ENCODE results near the gene C10orf90. TPM values are rescaled to one million over a fixed set of nuclear protein-coding genes. Genes with fewer than 3 reads are reported as not detected.

Gene C10orf90
- total and polyA plus RNA-seq, 2 of the 8 experiments (the other 6 are each of a cell fraction or from before 2014, with no cell fraction given) = 0.21 TPM; not detected in 1

GRCh38 chr10:126468876-126469643 lies 201.4 kb downstream of the C10orf90 start:
- Histone ChIP-seq H2BK12ac (ENCODE audit: low read depth, low read length) (no peak overlapping the region), H3K9ac (replicated peaks in 1 of 4; ENCODE audit: extremely low read depth in 1 of 4, low read depth in 3 of 4, low read length in 3 of 4) (no peak overlapping the region), H2BK15ac (ENCODE audit: low read length) (no peak overlapping the region), H2BK20ac (ENCODE audit: low read length) (no peak overlapping the region), H3K36me3 (ENCODE audit: control insufficient read depth in 2 of 4, insufficient read depth in 4 of 4, low read length in 3 of 4) (no peaks in the 10 kb centered on the region), H4K8ac (ENCODE audit: extremely low read depth, insufficient read depth, low read length) (no peak overlapping the region), H3K9me3 (ENCODE audit: insufficient read depth in 2 of 2, low read depth in 1 of 2, low read length in 1 of 2) (no peaks in the 10 kb centered on the region), H3K4me3 (ENCODE audit: extremely low read depth in 1 of 4, insufficient read depth in 2 of 4, low read depth in 3 of 4, low read length in 4 of 4) (no peak overlapping the region), H3K79me1 (ENCODE audit: low read depth, low read length) (no peaks in the 10 kb centered on the region), H3K23me2 (ENCODE audit: low read depth, low read length) (no peaks in the 10 kb centered on the region), H3K27me3 (replicated peaks in 1 of 4; ENCODE audit: control insufficient read depth in 3 of 4, extremely low read depth in 1 of 4, insufficient read depth in 3 of 4, low read length in 3 of 4) (no peaks in the 10 kb centered on the region), H3K4ac (replicated peaks; ENCODE audit: insufficient read length, low read depth, low read length) (no peak overlapping the region), H4K91ac (replicated peaks; ENCODE audit: insufficient read length, low read length) (no peak overlapping the region), H3K18ac (ENCODE audit: extremely low read depth, low read length) (no peak overlapping the region), H2BK120ac (replicated peaks; ENCODE audit: low read depth, low read length) (no peak overlapping the region), H3K56ac (replicated peaks; ENCODE audit: insufficient read length, low read depth, low read length) (no peak overlapping the region), H3K23ac (ENCODE audit: insufficient read length) (no peak overlapping the region), H3K79me2 (ENCODE audit: control insufficient read depth in 1 of 2, insufficient read depth in 2 of 2, low read length in 2 of 2) (no peaks in the 10 kb centered on the region), H4K20me1 (replicated peaks in 1 of 2; ENCODE audit: control insufficient read depth in 1 of 2, insufficient read depth in 2 of 2, low read length in 2 of 2) (no peaks in the 10 kb centered on the region), H4K5ac (ENCODE audit: insufficient read length, low read depth, low read length) (no peak overlapping the region), H2BK5ac (ENCODE audit: low read depth, low read length) (no peak overlapping the region), H3K27ac (ENCODE audit: low read depth, low read length) (no peak overlapping the region), H3K14ac (ENCODE audit: insufficient read length) (no peak overlapping the region), H3K4me1 (replicated peaks in 1 of 4; ENCODE audit: control insufficient read depth in 3 of 4, insufficient read depth in 4 of 4, low read length in 3 of 4) (0 out of 7 replicates have a peak, but pooled peaks cover 0 to 4% (median 0%) of the 10 kb centered on the region in 4 experiments), H3K4me2 (ENCODE audit: insufficient read depth in 1 of 2, low read depth in 2 of 2, low read length in 2 of 2) (no peak overlapping the region), H2AFZ (ENCODE audit: low read length) (no peak overlapping the region), H2AK5ac (ENCODE audit: low read depth, low read length) (no peak overlapping the region)
- POLR2A ChIA-PET (ENCODE audit: partially characterized antibody) = no interaction called here
- CTCF ChIA-PET (ENCODE audit: partially characterized antibody) = interaction anchor here (0.8 to 1.5 kb wide), 3 partner anchors 10 to 129 kb away, joined by 3 to 4 read pairs (median 3); no protein-coding TSS in a partner anchor
- 90% methylated on average over 5 of the region's 5 CpGs; no CpG with 5 or more reads in 1 of the 2 experiments for WGBS, 2 experiments (ENCODE audit: extremely low coverage in 1 of 2, insufficient coverage in 1 of 2, insufficient read length in 1 of 2, insufficient replicate concordance in 2 of 2, low coverage in 1 of 2, low lambda C conversion rate in 2 of 2, missing lambda C conversion rate in 1 of 2)
- no peak for DNase-seq (ENCODE audit: low read depth in 1 of 2, low spot score in 2 of 2)
- no peak for FAIRE-seq

Measured in H1 (cell line).